ENCODE data around the gene JHY. TPM values are rescaled to one million over a fixed set of nuclear protein-coding genes. Genes with fewer than 3 reads are reported as not detected.

The JHY gene
- polyA plus RNA-seq (2012; ENCODE audit: low read depth, missing spikeins), result 2.4 TPM

DNA sequence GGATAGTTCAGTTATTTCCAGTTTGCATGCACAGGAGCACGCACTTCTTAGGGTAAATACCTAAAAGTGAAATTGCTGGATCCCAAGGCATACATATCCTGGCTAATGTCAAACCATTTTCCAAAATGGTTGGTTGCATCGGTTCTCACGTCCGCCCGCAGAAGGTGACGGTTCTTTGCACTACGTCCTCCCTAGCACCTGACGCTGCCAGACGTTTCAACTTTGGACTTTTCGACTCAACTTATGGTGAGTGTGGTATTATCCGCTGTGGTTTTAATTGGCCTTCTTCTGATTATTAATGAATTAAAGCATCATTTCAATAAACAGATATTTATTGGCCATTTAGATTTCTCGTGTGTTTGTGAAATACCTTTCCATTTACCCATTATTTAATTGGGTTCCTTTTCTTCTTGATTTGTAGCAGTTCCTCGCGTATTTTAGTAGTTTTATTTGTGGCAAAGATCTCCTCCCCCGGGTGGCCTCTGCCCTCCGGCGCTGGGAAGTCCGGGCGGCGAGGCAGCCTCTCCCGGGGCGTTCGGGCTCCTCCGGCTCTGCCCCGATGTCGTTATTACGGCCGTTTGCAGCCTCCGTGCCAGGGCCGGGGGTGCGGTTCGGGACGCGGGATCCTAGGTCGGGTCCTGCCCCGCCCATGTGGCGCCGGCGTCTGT lies at the start of gene JHY:
Gene JHY, plus strand, starts transcription at position 571 of the 668 bp plus-strand sequence. CDS start 3,091 bp downstream, outside the sequence.
- DNase-seq (ENCODE audit: insufficient read length, low spot score) (no peak), FAIRE-seq (peak; percentile 88)
- TF ChIP-seq SPI1 (IDR thresholded peaks at IDR 0.05; ENCODE audit: low read depth, low read length), result no peak
- no peak for TF ChIP-seq POLR2AphosphoS5 (IDR thresholded peaks at IDR 0.05; ENCODE audit: low read depth, low read length)
- no peak for TF ChIP-seq POLR2A (IDR thresholded peaks at IDR 0.05; ENCODE audit: low read depth, low read length)
- TF ChIP-seq PAX5 (IDR thresholded peaks at IDR 0.05; ENCODE audit: insufficient read depth, low read length, severe bottlenecking), result no peak
- TF ChIP-seq POU2F2 (IDR thresholded peaks at IDR 0.05; ENCODE audit: low read depth, low read length), result no peak
- no peak for TF ChIP-seq TAF1 (IDR thresholded peaks at IDR 0.05; ENCODE audit: low read depth, low read length)

DNA sequence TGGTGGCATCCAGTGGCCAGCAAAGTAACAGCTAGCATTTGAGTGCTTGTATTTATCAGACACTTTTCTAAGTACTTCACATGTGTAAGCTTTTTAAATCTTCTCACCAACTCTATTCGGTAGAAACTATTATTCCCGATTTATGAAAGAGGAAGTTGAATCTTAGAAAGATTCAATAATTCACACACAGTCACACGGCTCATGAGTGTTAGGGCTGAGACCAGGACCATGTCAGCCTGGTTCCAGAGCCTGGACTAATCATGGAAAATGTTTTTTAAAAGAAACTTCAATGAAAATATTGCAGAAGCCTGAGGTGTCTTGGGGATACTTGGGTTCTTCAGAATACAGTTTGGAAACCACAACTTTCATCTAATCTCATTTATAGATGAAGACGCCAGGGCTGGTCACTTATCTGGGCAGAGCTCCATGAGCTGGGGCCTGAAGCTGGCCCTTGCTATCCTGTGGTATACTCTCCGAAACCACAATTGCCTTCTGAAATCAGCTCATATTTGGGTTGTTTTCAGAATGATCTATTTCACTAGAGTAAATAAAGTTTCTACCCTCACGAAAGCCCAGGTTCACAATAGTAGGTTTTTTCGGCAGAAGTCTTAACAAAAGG lies 48.6 kb upstream of the JHY start:
- DNase-seq (ENCODE audit: insufficient read length, low spot score) (no peak), FAIRE-seq (peak; percentile 64)
- TF ChIP-seq POLR2A (IDR thresholded peaks at IDR 0.05; ENCODE audit: low read depth, low read length) (no peak), SPI1 (IDR thresholded peaks at IDR 0.05; ENCODE audit: low read depth, low read length) (0 out of 2 replicates have a peak, but pooled peaks have one; percentile 10)

DNA sequence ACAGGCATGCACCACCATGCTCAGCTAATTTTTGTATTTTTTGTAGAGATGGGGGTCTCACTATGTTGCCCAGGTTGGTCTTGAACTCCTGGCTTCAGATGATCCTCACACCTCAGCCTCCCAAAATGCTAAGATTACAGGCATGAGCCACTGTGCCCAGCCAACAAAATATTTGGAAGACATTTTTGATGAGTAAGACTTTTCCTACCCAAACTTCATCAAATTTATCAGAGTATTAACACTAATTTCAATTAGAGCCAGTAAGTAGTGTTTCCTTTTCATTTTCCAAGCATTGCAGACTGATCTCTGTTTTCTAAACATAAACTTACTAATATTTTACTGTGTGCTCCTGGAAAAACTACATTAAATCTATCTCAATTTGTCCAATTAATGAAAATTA lies 45.6 kb upstream of the JHY start:
- no peak for TF ChIP-seq PAX5 (IDR thresholded peaks at IDR 0.05; ENCODE audit: insufficient read depth, low read length, severe bottlenecking)
- no peak for TF ChIP-seq POU2F2 (IDR thresholded peaks at IDR 0.05; ENCODE audit: low read depth, low read length)
- TF ChIP-seq TAF1 (IDR thresholded peaks at IDR 0.05; ENCODE audit: low read depth, low read length), result no peak
- no peak for TF ChIP-seq SPI1 (IDR thresholded peaks at IDR 0.05; ENCODE audit: low read depth, low read length)
- TF ChIP-seq POLR2A (IDR thresholded peaks at IDR 0.05; ENCODE audit: low read depth, low read length), result no peak
- TF ChIP-seq POLR2AphosphoS5 (IDR thresholded peaks at IDR 0.05; ENCODE audit: low read depth, low read length), result no peak
- FAIRE-seq (no peak), DNase-seq (ENCODE audit: insufficient read length, low spot score) (no peak)

DNA sequence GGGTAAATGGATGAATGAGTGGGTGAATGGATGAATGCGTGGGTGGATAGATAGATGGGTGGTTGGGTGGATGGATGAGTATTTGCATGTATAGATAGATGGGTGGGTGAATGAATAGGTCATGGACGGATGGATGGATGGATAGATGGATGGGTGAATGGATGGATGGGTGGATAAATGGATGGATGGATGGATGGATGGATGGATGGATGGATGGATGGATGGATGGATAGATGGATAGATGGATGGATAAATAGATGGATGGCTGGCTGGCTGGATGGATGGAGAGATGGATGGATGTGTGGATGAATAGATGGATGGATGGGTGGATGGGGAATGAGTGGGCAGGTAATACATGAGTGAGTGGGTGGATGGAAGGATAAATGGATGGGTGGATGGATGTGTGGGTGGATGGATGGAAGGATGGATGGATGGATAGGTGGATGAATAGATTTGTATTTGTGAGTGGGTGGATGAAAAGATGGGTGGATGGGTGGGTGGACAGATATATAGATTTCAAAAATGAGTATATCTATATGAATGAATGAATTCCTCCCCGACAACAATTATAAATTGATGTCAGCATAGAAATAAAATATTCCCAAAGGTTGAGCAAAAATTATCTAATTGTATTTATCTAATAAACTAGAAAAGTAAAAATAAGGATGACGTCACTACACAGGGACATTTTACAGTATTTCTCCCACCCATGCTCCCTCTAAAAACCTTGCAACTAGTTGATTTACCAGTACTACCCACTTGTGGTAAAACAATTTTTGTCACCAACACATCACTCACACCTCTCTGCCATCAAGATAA lies 44.8 kb upstream of the JHY start:
- DNase-seq (ENCODE audit: insufficient read length, low spot score) (no peak), FAIRE-seq (no peak)
- TF ChIP-seq TAF1 (IDR thresholded peaks at IDR 0.05; ENCODE audit: low read depth, low read length) (no peak), PAX5 (IDR thresholded peaks at IDR 0.05; ENCODE audit: insufficient read depth, low read length, severe bottlenecking) (no peak), POLR2AphosphoS5 (IDR thresholded peaks at IDR 0.05; ENCODE audit: low read depth, low read length) (no peak)

DNA sequence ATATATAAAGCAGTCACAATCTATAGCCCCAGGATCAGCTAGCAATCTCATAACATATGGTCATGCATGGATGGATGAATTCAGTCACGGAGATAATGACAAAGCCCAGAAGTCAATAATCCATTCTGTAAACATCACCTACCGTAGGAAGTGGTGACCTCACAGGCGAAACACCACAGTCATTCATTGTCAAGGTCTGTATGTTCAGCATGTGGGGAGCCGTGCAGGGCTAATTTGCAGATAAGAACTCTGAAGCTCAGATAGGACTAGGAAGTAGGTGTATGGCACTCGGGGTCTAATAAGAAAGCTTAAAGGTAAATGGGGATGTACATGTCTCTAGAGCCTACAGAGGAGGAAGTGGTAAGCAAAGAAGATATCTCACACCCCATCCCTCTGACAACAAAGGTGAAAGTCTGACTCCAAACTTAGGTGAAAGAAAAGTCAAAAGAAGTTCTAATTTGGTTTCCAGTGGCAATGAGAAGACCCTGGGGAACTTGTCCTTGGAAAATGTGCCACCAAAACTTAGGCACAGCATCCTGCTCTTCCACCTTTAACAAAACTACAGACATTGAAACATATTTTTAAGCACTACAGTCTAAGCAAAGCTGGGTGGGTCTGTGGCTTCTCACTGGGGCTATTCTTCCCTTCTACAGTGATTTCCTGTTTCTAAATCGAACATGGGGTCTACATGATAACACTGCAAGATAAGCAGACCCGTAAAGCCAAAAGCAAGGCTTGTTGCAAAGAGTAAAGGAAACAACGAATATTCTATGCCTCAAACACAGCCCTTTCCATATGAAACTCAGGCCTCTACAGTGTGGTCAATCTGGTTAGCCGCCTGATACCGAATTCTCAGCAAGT lies 39.0 kb upstream of the JHY start:
- DNase-seq (ENCODE audit: insufficient read length, low spot score), result peak; percentile 19
- peak; percentile 91 for FAIRE-seq
- TF ChIP-seq POLR2A (IDR thresholded peaks at IDR 0.05; ENCODE audit: low read depth, low read length) (no peak), PAX5 (IDR thresholded peaks at IDR 0.05; ENCODE audit: insufficient read depth, low read length, severe bottlenecking) (peak; percentile 45), POU2F2 (IDR thresholded peaks at IDR 0.05; ENCODE audit: low read depth, low read length) (no peak), SPI1 (IDR thresholded peaks at IDR 0.05; ENCODE audit: low read depth, low read length) (peak; percentile 68)

DNA sequence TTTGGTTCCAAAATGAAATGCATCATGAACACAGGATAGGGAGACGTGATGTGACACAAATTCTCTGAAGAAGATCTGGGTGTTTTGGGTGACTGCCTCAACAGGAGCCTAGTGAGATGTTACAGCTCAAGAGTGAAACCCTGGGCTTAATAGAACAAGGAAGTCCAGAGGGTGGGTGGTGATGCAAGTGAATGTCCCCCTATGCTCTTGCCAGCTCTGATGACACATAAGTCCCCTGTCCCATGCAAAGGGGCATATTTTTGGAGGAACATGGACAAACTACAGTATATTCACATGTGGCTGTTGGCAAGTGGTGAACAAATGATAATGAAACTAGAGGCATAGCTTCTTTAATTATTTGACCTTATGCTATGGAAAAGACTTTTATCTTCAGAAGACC lies 35.1 kb upstream of the JHY start:
- FAIRE-seq, result no peak
- no peak for TF ChIP-seq POLR2AphosphoS5 (IDR thresholded peaks at IDR 0.05; ENCODE audit: low read depth, low read length)
- 0 out of 2 replicates have a peak, but pooled peaks have one; percentile 7 for TF ChIP-seq SPI1 (IDR thresholded peaks at IDR 0.05; ENCODE audit: low read depth, low read length)
- TF ChIP-seq POLR2A (IDR thresholded peaks at IDR 0.05; ENCODE audit: low read depth, low read length), result no peak
- no peak for TF ChIP-seq PAX5 (IDR thresholded peaks at IDR 0.05; ENCODE audit: insufficient read depth, low read length, severe bottlenecking)
- no peak for DNase-seq (ENCODE audit: insufficient read length, low spot score)

DNA sequence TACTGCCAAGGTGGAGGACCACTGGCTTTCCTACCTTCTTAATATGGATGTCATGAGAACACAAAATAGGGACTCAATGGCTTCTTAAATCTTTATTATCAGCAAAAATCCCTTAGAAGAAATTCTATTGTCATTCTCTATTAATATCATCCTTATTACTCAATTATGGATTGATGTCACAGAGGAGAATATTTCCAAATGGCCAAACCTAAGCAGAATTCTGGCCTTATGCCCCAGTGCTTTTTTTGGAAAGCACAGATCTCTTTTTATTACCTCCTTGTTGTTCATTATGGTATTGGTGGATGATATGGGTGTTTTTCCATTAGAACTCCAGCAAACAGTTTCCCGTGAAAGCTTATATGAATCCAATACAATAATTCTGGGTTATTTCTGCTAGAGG lies 34.4 kb upstream of the JHY start:
- FAIRE-seq, result no peak
- TF ChIP-seq SPI1 (IDR thresholded peaks at IDR 0.05; ENCODE audit: low read depth, low read length), result no peak
- TF ChIP-seq POU2F2 (IDR thresholded peaks at IDR 0.05; ENCODE audit: low read depth, low read length), result no peak
- TF ChIP-seq TAF1 (IDR thresholded peaks at IDR 0.05; ENCODE audit: low read depth, low read length), result no peak
- no peak for TF ChIP-seq POLR2AphosphoS5 (IDR thresholded peaks at IDR 0.05; ENCODE audit: low read depth, low read length)
- no peak for DNase-seq (ENCODE audit: insufficient read length, low spot score)

DNA sequence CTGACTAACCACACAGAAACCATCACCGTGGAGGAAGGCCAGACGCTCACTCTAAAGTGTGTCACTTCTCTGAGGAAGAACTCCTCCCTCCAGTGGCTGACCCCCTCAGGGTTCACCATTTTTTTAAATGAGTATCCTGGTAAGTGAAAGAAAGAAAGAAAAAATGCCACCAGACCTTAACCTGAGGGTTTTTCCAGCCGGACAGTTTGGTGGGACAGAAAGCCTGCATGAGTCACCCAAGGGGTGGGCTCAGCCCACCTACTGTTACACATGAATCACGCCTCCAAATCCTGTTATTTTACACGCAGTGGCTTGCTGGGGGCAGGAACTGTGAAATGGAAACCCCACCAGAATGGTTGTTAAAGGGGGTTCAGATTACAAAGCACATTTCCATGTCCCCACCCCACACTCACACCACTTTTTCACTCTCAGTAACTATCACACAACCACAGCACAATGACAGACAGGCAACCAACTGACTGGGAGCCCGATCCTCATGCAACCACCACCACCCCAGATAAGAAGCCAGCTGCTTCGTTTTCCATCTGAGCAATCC lies 32.4 kb upstream of the JHY start:
- DNase-seq (ENCODE audit: insufficient read length, low spot score) (no peak), FAIRE-seq (peak; percentile 76)
- TF ChIP-seq POLR2AphosphoS5 (IDR thresholded peaks at IDR 0.05; ENCODE audit: low read depth, low read length) (no peak), POU2F2 (IDR thresholded peaks at IDR 0.05; ENCODE audit: low read depth, low read length) (no peak), SPI1 (IDR thresholded peaks at IDR 0.05; ENCODE audit: low read depth, low read length) (no peak)

DNA sequence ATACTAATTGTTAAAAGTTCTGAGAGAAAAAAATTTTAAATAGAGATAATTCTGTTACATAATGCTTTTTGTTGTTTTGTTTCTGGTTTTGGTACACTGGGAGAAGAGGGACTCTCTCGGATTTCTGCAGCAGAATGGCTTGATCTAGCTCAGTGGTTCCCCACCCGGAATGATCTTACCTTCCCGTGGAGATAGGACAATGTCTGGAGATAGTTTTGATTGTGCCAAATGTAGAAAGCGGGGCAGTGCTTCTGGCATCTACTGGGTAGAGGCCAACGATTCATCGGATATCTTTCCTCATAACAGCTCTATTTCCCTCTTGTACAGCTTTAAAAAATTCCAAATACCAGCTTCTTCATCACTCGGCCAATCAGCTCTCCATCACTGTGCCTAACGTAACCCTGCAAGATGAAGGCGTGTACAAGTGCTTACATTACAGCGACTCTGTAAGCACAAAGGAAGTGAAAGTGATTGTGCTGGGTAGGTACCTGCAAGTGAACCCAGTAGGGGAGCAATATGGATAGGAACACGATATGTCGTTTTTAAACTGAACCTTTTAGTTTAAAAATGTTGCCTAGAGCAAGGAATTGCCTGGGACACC lies 31.1 kb upstream of the JHY start:
- peak; percentile 47; the same call in 1 of the 2 replicates for TF ChIP-seq POLR2A (IDR thresholded peaks at IDR 0.05; ENCODE audit: low read depth, low read length)
- peak; percentile 6; the same call in 1 of the 2 replicates for TF ChIP-seq TAF1 (IDR thresholded peaks at IDR 0.05; ENCODE audit: low read depth, low read length)
- peak; percentile 96 for TF ChIP-seq SPI1 (IDR thresholded peaks at IDR 0.05; ENCODE audit: low read depth, low read length)
- TF ChIP-seq POU2F2 (IDR thresholded peaks at IDR 0.05; ENCODE audit: low read depth, low read length), result no peak
- no peak for TF ChIP-seq PAX5 (IDR thresholded peaks at IDR 0.05; ENCODE audit: insufficient read depth, low read length, severe bottlenecking)
- DNase-seq (ENCODE audit: insufficient read length, low spot score), result no peak
- FAIRE-seq, result peak; percentile 97

Measured in GM12891 (cell line).